A549 (cell line): ENCODE data around the gene SOX18. TPM values are rescaled to one million over a fixed set of nuclear protein-coding genes. Genes with fewer than 3 reads are reported as not detected.
A peak's percentile ranks its signal among the peaks of the same experiment; 100 is the strongest.

Experiments used
- ATAC-seq, 2 experiments: fragments of 200-7000 bp in 1 of 2; fragments of >200 bp in 1 of 2; cut with Nextera tagmentation in 1 of 2; cut with Tn5 transposase in 1 of 2; 3 replicates each; pipeline versions ENCODE4 v1.8.0 to v1.9.1; 2018 to 2020; ENCODE audit warnings: mild to moderate bottlenecking in 1 of 2, moderate library complexity in 1 of 2
- CTCF ChIA-PET: fragments of 300-600 bp; sonication (Branson Sonifier 250); formaldehyde crosslinking; extraction: SDS; loops from one replicate; lab custom pipeline; 2021; ENCODE audit warnings: antibody characterized with exemption, inconsistent platforms; lab: Yijun Ruan, JAX
- POLR2A ChIA-PET: fragments of 350-600 bp; formaldehyde crosslinking; extraction: SDS; loops from one replicate; lab custom pipeline; 2021; ENCODE audit warnings: antibody characterized with exemption, inconsistent platforms; lab: Yijun Ruan, JAX
- DNase-seq, 2 experiments: peaks; one replicate each; pipeline versions ENCODE4 v3.0.0 to v3.0.0-alpha.2; 2011 to 2016; ENCODE audit warnings: low read depth in 1 of 2, low spot score in 1 of 2
- FAIRE-seq: peaks from 2 replicates; lab custom pipeline; 2011; peaks lifted over from hg19 to GRCh38; lab: Jason Lieb, UNC
- H3K27ac ChIP-seq, 2 experiments: fragments of >200 bp; sonication (Bioruptor Twin); formaldehyde crosslinking; 3 replicates each; pipeline ENCODE4 v1.5.1; 2016 to 2017
- H3K4me1 ChIP-seq: fragments of >200 bp; sonication (Bioruptor Twin); formaldehyde crosslinking; 3 replicates; pipeline ENCODE4 v1.6.1; 2016
- H3K4me2 ChIP-seq: fragments of >200 bp; sonication (Bioruptor Twin); formaldehyde crosslinking; 3 replicates; pipeline ENCODE4 v1.6.1; 2016
- H3K4me3 ChIP-seq: fragments of >200 bp; sonication (Bioruptor Twin); formaldehyde crosslinking; 3 replicates; pipeline ENCODE4 v1.5.1; 2016
- H3K9me3 ChIP-seq: fragments of >200 bp; sonication (Bioruptor Twin); formaldehyde crosslinking; 3 replicates; pipeline ENCODE4 v1.6.1; 2016
- HOXA7 ChIP-seq: fragments of 250-450 bp; sonication (Bioruptor Pico); IDR thresholded peaks from 2 replicates; pipeline ENCODE4 v1.5.0; 2020; ENCODE audit warnings: mild to moderate bottlenecking, moderate library complexity
- JUN ChIP-seq, 2 experiments: fragments of >200 bp; sonication (Bioruptor Twin); formaldehyde crosslinking; IDR thresholded peaks; 2 replicates in 1 of 2; 3 replicates in 1 of 2; pipeline ENCODE4 v1.6.1; 2016 to 2017
- JUNB ChIP-seq: fragments of >200 bp; sonication (Bioruptor Twin); formaldehyde crosslinking; IDR thresholded peaks from 2 replicates; pipeline ENCODE4 v1.6.1; 2016
- KDM1A ChIP-seq: fragments of 200-600 bp; sonication (generic); IDR thresholded peaks from 2 replicates; pipeline ENCODE4 v1.6.1; 2016; ENCODE audit warnings: low read depth, mild to moderate bottlenecking
- RAD21 ChIP-seq, 2 experiments: fragments of >200 bp in 1 of 2; sonication (Bioruptor Twin) in 1 of 2; formaldehyde crosslinking in 1 of 2; IDR thresholded peaks in 1 of 2; conservative IDR thresholded peaks in 1 of 2; 2 replicates in 1 of 2; 3 replicates in 1 of 2; pipeline ENCODE4 v1.6.1; 2012 to 2018; ENCODE audit warnings: inconsistent platforms in 1 of 2
- WGBS: methylation state at CpG from one replicate; pipeline ENCODE4 v1.1.6; 2017; ENCODE audit errors: missing lambda C conversion rate; 5-methylcytosine and 5-hydroxymethylcytosine counted together
- polyA plus RNA-seq, 4 experiments: library from polyadenylated mRNA; depleted of rRNA in 3 of 4; stranded (reverse); fragments of >200 nt; fragmentation: RNase III in 1 of 4; extraction: RNeasy Plus Mini Kit Qiagen cat#74134 plus additional on column Dnase treatment in 1 of 4; gene quantifications; 2 replicates in 3 of 4; 3 replicates in 1 of 4; pipeline ENCODE4 v1.2.3, GENCODE V29; 2011 to 2017
- TF ChIP-seq, protein P1 (sequence below): fragments of 250-450 bp; sonication (Bioruptor Pico); IDR thresholded peaks from 2 replicates; pipeline ENCODE4 v1.5.0; 2020; ENCODE audit warnings: low read depth, mild to moderate bottlenecking, moderate library complexity
- TF ChIP-seq, protein P2 (sequence below): fragments of 450-650 bp; IDR thresholded peaks from 2 replicates; pipeline ENCODE4 v1.6.1; 2014; ENCODE audit warnings: antibody characterized with exemption
- TF ChIP-seq, protein P3 (sequence below): fragments of >200 bp; sonication (Bioruptor Twin); formaldehyde crosslinking; IDR thresholded peaks from 2 replicates; pipeline ENCODE4 v1.6.1; 2016
- TF ChIP-seq, protein P4 (sequence below): fragments of >200 bp; sonication (Bioruptor Twin); formaldehyde crosslinking; IDR thresholded peaks from 3 replicates; pipeline ENCODE4 v1.5.1; 2016

The SOX18 gene
- polyA plus RNA-seq, 2 of the 4 experiments (the other 2 are of a cell fraction): 0.19 to 1.4 TPM

DNA sequence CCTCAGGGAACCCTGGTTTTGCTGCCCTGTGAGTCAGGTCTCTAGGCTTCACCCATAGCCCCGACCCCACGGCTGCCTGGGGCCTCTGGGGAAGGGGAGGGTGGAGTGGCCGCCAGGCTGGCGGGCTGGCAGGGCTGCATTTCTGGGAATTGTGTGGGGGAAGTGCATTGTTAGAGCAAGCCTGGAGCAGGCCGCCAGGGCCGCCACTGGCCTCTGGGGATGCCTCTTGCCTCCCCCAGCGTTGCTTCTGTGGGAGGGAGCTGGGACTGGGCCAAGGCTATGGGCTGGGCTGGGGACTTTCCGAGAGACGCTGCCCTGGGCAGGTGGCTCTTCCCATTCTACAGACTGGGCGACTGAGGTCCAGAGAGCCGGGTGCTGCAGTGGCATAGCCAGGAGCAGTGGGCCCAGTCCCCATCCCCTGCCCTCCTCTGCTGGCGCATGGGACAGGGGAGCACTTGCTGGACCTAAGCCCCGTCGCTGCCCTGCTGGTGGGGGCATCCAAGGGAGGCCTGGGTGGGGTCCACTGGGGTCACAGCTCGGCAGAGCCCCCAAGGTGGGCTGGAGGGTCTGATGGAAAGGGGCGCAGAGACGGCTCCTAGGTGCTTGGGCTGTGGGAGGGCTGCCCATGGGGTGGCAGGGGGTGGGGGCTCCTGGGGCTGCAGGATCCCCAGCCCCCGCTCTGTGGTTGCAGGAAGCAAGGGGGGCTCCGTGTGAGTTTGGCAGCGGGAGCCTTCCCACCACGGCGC, 6.6 kb upstream of the SOX18 start:
- TF ChIP-seq KDM1A (peak; percentile 86; the same call in 1 of the 2 replicates), JUN (IDR thresholded peaks at IDR 0.05) (no peak)
- TF ChIP-seq, all 56 proteins: peak for 1
- peak in 1 of 2 experiments; percentile 5; a peak in 2 of 6 replicates for ATAC-seq

DNA sequence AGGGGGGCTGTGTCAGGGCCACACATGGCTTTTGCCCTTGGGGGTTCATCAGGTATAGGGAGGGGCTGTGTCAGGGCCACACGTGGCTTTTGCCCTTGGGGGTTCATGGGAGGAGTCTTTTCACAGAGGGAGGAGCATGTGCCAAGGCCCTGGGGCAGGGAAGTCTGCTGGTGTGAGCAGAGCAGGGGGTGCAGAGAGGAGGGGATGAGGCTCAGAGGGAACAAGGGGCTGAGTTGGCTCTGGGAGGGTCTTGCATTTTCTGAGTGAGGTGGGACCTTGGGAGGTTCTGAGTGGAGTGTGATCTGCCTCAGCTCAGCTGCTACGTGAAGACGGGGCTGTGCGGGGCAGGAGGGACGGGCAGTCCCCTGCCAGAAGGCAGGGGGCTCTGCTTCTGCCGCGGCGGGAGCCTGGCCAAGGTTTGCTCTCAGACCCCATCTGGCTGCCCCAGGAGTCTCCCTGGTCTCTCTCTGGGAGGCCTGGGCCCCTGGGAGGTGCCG, 6.0 kb upstream of the SOX18 start:
- peak overlapping the region; percentile 31 to 75; a peak in 3 of 6 replicates for H3K27ac ChIP-seq
- H3K4me2 ChIP-seq: peak overlapping the region; percentile 42; the same call in 2 of the 3 replicates
- no peaks in the 10 kb centered on the region for H3K9me3 ChIP-seq
- H3K4me3 ChIP-seq: no peak overlapping the region
- 76% methylated on average over 5 of the region's 9 CpGs for WGBS
- ChIA-PET POLR2A (no interaction called here), CTCF (interaction anchor here (0.8 to 6.1 kb wide), 4 partner anchors 11 to 28 kb away, joined by 3 to 85 read pairs (median 6); no protein-coding TSS in a partner anchor)
- ATAC-seq (no peak), DNase-seq (no peak), FAIRE-seq (no peak)
- TF ChIP-seq KDM1A (0 out of 2 replicates have a peak, but pooled peaks have one; percentile 25), JUNB (no peak)
- H3K4me1 ChIP-seq: peaks cover 47% of the 10 kb centered on the region

More for the DNA sequence above, 6.6 kb upstream of the SOX18 start:
- POLR2A ChIA-PET: no interaction called here
- CTCF ChIA-PET: interaction anchor here (0.8 to 7.2 kb wide), 8 partner anchors 12 to 80 kb away, joined by 3 to 143 read pairs (median 8); partner anchors contain the start of gene C20orf204
- Histone ChIP-seq H3K4me1 (peaks cover 47% of the 10 kb centered on the region), H3K4me2 (peak overlapping the region; percentile 42; the same call in 2 of the 3 replicates), H3K27ac (peak overlapping the region; percentile 31 to 75; a peak in 3 of 6 replicates), H3K4me3 (no peak overlapping the region), H3K9me3 (no peaks in the 10 kb centered on the region)
- 46% methylated on average over 9 of the region's 22 CpGs for WGBS
- no peak for FAIRE-seq
- peak in 1 of 2 experiments; percentile 44 for DNase-seq

DNA sequence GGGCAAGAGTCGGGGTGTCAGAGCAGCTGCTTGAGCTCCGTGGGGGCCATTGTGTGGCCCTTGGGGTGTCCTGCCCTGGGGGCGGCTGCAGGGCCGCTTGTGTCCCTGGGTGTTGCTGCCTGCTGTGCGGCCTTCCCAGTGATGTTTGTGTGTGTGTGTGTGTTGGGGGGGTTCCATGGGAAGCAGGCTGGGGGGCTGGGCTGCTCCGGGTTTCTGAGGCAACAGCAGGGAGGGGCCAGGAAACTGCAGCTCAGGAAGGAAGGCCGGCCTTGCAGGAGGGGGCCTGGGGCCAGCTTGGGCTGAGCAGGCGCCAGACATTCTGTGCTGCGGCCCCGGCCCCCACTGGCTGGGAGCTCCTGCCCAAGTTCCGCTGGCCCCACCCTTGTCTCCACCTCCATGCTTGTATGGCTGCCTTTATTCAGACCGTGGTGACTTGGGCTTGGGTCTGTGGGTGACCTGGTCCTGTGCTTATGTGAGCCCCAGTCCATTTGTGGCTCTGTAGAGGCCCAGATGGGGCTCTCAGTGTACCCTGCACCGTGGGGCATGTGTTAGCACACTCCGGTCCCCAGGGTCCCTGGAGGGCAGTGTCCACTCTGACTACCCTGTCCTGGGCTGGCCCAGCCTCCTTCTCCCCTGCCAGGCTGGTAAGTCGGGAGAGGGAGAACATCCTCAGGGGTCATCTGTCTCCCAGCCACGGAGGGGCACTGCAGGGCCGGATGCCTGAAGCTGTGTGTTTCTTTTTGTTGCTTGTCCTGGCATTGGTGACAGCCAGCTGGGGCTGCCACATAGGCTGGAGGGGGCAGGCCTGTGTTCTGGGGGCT, 4.6 kb upstream of the SOX18 start:
- Histone ChIP-seq H3K9me3 (no peaks in the 10 kb centered on the region), H3K4me1 (peaks cover 55% of the 10 kb centered on the region), H3K4me3 (no peak overlapping the region), H3K4me2 (no peak overlapping the region), H3K27ac (peak overlapping the region in 1 of 2 experiments; percentile 55; a peak in 3 of 6 replicates)
- WGBS: 62% methylated on average over 12 of the region's 17 CpGs
- CTCF ChIA-PET: interaction anchor here (0.7 to 6.1 kb wide), 16 partner anchors 8 to 80 kb away, joined by 3 to 85 read pairs (median 5); partner anchors contain the start of genes C20orf204, RGS19 and TCEA2
- peak; percentile 52 to 68 for DNase-seq
- TF ChIP-seq RAD21 (conservative IDR thresholded peaks at IDR 0.05 in 1 of 2, IDR thresholded peaks at IDR 0.05 in 1 of 2) (peak in 1 of 2 experiments; percentile 51; a peak in 2 of 5 replicates), HOXA7 (CRISPR knock-in tag) (no peak)
- TF ChIP-seq, protein P1, sequence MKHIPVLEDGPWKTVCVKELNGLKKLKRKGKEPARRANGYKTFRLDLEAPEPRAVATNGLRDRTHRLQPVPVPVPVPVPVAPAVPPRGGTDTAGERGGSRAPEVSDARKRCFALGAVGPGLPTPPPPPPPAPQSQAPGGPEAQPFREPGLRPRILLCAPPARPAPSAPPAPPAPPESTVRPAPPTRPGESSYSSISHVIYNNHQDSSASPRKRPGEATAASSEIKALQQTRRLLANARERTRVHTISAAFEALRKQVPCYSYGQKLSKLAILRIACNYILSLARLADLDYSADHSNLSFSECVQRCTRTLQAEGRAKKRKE (CRISPR knock-in tag): no peak
- TF ChIP-seq, protein P2, sequence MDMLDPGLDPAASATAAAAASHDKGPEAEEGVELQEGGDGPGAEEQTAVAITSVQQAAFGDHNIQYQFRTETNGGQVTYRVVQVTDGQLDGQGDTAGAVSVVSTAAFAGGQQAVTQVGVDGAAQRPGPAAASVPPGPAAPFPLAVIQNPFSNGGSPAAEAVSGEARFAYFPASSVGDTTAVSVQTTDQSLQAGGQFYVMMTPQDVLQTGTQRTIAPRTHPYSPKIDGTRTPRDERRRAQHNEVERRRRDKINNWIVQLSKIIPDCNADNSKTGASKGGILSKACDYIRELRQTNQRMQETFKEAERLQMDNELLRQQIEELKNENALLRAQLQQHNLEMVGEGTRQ: no peak
- TF ChIP-seq, protein P3, sequence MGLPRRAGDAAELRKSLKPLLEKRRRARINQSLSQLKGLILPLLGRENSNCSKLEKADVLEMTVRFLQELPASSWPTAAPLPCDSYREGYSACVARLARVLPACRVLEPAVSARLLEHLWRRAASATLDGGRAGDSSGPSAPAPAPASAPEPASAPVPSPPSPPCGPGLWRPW: no peak
- TF ChIP-seq, protein P4, sequence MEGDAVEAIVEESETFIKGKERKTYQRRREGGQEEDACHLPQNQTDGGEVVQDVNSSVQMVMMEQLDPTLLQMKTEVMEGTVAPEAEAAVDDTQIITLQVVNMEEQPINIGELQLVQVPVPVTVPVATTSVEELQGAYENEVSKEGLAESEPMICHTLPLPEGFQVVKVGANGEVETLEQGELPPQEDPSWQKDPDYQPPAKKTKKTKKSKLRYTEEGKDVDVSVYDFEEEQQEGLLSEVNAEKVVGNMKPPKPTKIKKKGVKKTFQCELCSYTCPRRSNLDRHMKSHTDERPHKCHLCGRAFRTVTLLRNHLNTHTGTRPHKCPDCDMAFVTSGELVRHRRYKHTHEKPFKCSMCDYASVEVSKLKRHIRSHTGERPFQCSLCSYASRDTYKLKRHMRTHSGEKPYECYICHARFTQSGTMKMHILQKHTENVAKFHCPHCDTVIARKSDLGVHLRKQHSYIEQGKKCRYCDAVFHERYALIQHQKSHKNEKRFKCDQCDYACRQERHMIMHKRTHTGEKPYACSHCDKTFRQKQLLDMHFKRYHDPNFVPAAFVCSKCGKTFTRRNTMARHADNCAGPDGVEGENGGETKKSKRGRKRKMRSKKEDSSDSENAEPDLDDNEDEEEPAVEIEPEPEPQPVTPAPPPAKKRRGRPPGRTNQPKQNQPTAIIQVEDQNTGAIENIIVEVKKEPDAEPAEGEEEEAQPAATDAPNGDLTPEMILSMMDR: peak; percentile 19; the same call in 2 of the 3 replicates
- ATAC-seq: peak; percentile 30 to 57; a peak in 5 of 6 replicates
- POLR2A ChIA-PET: interaction anchor here (1.0 to 6.5 kb wide), 4 partner anchors 8 to 73 kb away, joined by 3 to 29 read pairs (median 4); partner anchors contain the start of gene TCEA2
- FAIRE-seq: no peak
